Activated T-cell treated with anti-CD3 and anti-CD28 coated beads, Interleukin-2, amount 50 U/mL, for 4 hours (primary cell): ENCODE data around the gene JAZF1. TPM values are rescaled to one million over a fixed set of nuclear protein-coding genes. Genes with fewer than 3 reads are reported as not detected.

Experiments
- ATAC-seq, 2 donors: fragments of 200-7000 bp; cut with Tn5 transposase; one replicate each; pipeline ENCODE4 v1.10.0; 2021
- DNase-seq: peaks from one replicate; pipeline ENCODE4 v3.0.0-alpha.2; 2020
- H3K27me3 Mint-ChIP-seq: one replicate; pipeline ENCODE4 v1.8.0; 2021; ENCODE audit warnings: low read depth, mixed read lengths
- H3K36me3 Mint-ChIP-seq: one replicate; pipeline ENCODE4 v1.8.0; 2022; ENCODE audit warnings: mixed read lengths; ENCODE audit not compliant: insufficient read depth
- H3K4me1 Mint-ChIP-seq: one replicate; pipeline ENCODE4 v1.8.0; 2021; ENCODE audit warnings: low read depth, mixed read lengths
- H3K4me3 Mint-ChIP-seq: one replicate; pipeline ENCODE4 v1.8.0; 2021; ENCODE audit warnings: mild to moderate bottlenecking, moderate library complexity, mixed read lengths
- H3K9me3 Mint-ChIP-seq: one replicate; pipeline ENCODE4 v1.8.0; 2021; ENCODE audit warnings: mixed read lengths
- total RNA-seq, 3 donors: library from RNA; stranded (reverse); gene quantifications; one replicate each; pipeline ENCODE4 v1.2.1, GENCODE V29; 2021

The JAZF1 gene
- total RNA-seq, 3 donors from 2014 or later = 14.9 to 19.3 (median 19.0) TPM

DNA sequence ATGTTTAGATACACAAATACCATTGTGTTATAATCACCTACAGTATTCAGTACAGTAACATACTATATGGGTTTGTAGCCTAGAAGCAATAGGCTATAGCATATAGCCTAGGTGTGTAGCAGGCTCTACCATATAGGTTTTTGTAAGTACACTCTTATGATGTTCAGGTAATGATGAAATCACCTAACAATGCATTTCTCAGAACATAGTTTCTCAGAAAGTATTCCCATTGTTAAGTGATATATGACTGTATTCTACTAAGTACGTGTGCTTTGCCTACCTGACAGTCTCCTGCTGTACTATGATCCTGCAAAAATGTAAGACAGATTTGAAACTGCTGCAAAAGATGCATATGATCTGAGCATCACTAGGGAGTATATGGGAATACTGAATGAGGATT, 137.9 kb downstream of the JAZF1 start:
- H3K9me3 Mint-ChIP-seq = peaks cover 4% of the 10 kb centered on the region
- no peaks in the 10 kb centered on the region for H3K27me3 Mint-ChIP-seq
- H3K4me3 Mint-ChIP-seq = no peak overlapping the region
- H3K4me1 Mint-ChIP-seq = peaks cover 18% of the 10 kb centered on the region
- no peak for DNase-seq
- no peak for ATAC-seq
- H3K36me3 Mint-ChIP-seq = peaks cover 14% of the 10 kb centered on the region

DNA sequence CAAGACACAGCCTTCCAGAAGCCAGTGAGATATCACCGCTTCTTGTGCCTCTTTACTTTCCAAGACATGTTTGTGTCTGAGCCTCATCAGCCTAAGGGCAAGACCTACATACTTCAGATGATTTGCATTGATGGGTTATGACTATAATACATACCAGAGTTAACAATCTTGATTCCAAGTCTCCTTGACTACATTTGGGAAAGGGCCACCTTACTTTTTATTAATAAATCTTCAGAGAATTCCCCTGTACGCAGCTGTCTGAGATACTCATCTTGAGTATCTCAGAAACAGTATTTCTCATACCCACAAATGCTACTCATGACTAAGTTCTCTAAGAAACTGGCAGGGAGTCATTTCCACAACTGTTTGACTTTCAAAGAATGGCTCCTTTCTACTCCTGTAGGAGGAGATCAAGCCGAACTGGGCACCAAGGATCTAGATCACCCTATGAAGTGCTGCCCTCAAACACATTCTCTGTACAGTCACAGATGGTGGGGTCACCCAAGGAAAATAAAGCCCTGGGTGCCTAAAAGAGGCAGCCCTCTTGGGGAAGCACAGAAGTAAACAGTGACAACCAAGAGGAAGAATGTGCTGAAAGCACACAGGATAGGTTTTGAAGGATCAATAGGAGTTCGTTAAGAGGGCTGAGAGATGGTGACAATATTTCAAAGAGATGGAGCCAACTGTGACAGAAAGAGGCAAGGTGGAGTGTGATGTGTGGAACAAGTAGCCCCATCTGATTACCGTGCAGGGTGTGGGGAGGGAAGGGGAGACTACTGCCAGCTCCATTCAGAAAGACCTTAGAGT, 138.9 kb downstream of the JAZF1 start:
- Mint-ChIP-seq H3K4me3 (no peak overlapping the region), H3K36me3 (peaks cover 15% of the 10 kb centered on the region), H3K27me3 (no peaks in the 10 kb centered on the region), H3K9me3 (peaks cover 4% of the 10 kb centered on the region), H3K4me1 (peaks cover 28% of the 10 kb centered on the region)
- ATAC-seq (peak; percentile 61 to 69), DNase-seq (no peak)

DNA sequence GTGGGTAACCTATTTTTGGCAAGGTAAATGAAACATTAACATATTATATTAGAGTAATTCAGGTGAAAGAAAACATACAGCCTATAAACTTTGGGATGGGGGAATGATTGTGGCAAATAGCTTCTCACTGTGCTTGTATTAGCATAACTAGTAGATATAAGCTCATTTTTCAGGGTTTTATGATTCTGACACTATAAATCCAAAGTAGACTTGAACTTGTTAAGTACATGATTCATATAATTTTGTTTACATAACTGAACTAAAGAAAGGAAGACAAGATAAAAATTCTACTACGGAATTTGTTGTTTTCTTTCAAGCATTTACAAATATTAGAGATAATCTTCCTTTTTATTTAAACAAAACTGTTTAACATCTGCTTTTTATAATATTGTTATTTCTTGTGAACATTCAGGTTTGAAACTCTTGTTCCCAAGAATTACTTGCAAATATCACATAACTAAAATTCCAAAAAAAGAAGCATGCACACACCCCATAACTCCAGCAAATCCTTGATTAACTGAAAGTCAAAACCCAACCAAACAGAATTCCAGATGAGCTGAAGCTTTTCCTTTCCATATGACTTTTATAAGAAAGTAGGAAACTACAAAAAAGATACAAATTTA, 142.3 kb downstream of the JAZF1 start:
- no peak for ATAC-seq
- Mint-ChIP-seq H3K27me3 (no peaks in the 10 kb centered on the region), H3K4me1 (peaks cover 34% of the 10 kb centered on the region), H3K4me3 (no peak overlapping the region), H3K9me3 (peaks cover 4% of the 10 kb centered on the region), H3K36me3 (peaks cover 7% of the 10 kb centered on the region)
- DNase-seq = no peak

DNA sequence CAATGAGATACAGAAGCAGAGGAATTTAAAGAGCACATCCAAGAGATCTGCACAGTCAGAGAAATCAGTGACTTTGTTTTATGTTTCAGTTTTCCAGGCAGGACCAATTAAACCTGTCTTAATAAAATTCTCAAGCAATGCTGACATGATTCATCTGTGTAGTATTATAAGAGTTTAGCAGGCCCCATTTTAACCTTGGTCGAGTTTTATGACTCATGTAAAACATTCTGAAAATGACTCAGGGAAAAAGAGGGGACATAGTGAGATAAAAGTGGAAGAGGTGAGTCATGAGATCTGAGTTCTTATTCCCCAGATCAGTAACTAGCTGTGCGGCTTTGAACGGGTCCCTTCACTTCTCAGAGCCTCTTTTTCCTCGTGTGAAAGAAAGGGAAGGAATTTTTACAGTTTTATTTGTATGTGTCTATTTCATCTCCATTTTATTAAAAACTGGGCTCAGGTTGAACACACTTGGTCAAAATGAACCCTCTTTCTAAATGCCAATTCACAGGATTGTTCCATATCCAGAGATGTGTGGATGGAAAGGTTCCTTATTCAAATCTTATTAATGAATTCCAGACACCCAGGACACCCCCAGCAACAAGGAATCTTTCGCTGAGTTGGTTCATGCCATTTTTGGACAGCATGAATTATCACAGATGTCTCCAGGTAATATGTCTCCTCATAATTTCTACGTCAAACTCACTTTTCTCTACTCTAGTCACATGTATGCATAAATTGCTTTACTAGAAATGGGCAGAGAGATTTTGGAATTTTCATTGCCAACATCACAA, 143.2 kb downstream of the JAZF1 start:
- no peaks in the 10 kb centered on the region for H3K27me3 Mint-ChIP-seq
- peaks cover 4% of the 10 kb centered on the region for H3K9me3 Mint-ChIP-seq
- H3K36me3 Mint-ChIP-seq = peaks cover 7% of the 10 kb centered on the region
- DNase-seq = no peak
- ATAC-seq = peak; percentile 88 to 90
- H3K4me1 Mint-ChIP-seq = peaks cover 34% of the 10 kb centered on the region
- peak overlapping the region; percentile 4 for H3K4me3 Mint-ChIP-seq

DNA sequence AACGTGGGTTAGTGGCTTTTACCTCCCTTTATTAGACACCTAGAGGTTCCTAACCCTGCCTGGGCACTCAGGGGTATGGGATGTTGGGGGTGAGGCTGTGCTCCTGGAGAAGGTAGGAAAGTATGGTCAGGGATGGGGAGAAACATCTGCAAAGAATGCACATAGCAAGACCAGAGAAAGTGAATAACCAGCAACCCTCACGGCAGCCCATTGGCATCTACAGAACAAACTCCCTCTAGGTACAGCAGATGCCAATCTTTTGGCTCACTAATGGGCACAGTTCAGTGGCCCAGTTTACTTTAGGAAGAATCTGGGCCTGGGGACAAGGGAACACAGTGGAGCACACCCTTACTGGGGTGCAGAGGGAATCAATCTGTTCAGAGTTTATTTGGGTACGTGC, 143.9 kb downstream of the JAZF1 start:
- peaks cover 30% of the 10 kb centered on the region for H3K4me1 Mint-ChIP-seq
- peaks cover 3% of the 10 kb centered on the region for H3K36me3 Mint-ChIP-seq
- H3K27me3 Mint-ChIP-seq = no peaks in the 10 kb centered on the region
- H3K4me3 Mint-ChIP-seq = no peak overlapping the region
- H3K9me3 Mint-ChIP-seq = no peaks in the 10 kb centered on the region
- ATAC-seq (peak in 1 of 2 donors; percentile 9), DNase-seq (no peak)

DNA sequence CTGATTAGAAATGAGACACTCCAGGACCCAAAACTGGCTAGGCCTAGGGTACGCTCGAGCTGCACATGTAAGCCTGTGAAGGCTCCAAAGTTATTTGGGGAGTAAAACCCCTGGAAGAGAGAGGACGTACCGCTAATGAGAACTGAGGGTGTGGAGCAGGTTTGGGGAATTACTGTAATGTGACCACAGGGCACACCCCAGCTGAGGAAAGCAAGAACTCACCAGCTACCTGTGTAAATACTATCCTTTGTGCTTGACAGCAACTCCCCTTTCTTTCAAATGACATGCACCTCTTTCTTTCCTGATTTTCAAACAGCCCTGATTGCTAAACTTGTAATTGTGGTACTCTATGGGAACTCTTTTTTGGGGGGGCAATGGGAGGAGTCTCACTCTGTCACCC, 147.2 kb downstream of the JAZF1 start:
- DNase-seq = no peak
- Mint-ChIP-seq H3K9me3 (no peaks in the 10 kb centered on the region), H3K36me3 (peaks cover 5% of the 10 kb centered on the region), H3K4me1 (peaks cover 23% of the 10 kb centered on the region), H3K4me3 (no peak overlapping the region), H3K27me3 (no peaks in the 10 kb centered on the region)
- ATAC-seq = no peak

DNA sequence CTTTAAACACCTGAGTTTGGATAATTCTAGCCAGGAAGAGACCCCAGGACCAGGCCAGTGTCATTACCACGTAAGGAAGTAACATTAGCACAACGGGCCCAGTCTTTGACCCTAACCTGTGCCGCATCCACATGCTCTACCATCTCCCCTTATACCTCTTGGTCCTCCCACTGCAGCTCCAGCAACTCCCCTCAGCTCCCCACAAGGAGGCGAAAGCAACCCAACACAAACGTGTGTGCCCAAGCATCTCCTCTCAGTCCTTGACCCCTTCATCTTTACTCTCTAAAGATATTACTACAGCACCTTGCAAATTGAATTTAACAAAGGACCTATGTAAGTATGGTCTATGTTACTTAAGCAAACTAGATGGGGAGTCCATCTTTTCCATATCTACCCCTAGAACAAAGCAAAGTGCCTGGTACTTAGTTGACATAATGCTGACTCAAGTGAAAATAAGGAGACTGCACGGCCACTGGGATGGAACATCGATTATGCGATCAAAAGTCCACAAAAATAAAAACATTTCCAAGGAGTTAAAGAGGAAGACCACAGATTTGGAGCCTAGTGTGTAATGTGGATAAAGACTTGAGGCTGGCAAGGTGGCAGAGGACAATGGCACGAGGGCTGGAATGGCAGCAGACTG, 147.7 kb downstream of the JAZF1 start:
- DNase-seq (no peak), ATAC-seq (no peak)
- Mint-ChIP-seq H3K27me3 (no peaks in the 10 kb centered on the region), H3K4me1 (peaks cover 19% of the 10 kb centered on the region), H3K36me3 (peaks cover 5% of the 10 kb centered on the region), H3K4me3 (no peak overlapping the region), H3K9me3 (no peaks in the 10 kb centered on the region)

DNA sequence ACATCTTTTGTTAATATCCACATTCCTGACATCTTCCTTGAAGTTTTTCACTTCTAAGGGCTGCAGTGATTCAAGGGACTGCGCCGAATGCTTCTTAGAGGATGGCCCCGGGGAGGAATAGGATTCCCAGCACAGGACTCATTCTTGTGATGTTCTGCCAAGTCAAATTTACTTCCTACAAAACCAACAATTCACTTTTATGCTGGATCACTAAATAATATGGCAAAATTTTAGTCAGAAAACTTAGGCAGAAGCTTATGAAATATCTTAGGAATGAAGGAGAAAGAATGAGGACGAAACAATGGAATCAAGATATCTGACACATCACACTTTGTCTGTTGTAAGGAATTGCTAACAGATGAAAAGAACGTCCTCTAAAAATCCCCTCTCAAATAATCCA, 151.5 kb downstream of the JAZF1 start:
- H3K27me3 Mint-ChIP-seq = no peaks in the 10 kb centered on the region
- H3K4me1 Mint-ChIP-seq = peaks cover 18% of the 10 kb centered on the region
- DNase-seq (no peak), ATAC-seq (no peak)
- peaks cover 3% of the 10 kb centered on the region for H3K36me3 Mint-ChIP-seq
- H3K9me3 Mint-ChIP-seq = no peaks in the 10 kb centered on the region
- no peak overlapping the region for H3K4me3 Mint-ChIP-seq

DNA sequence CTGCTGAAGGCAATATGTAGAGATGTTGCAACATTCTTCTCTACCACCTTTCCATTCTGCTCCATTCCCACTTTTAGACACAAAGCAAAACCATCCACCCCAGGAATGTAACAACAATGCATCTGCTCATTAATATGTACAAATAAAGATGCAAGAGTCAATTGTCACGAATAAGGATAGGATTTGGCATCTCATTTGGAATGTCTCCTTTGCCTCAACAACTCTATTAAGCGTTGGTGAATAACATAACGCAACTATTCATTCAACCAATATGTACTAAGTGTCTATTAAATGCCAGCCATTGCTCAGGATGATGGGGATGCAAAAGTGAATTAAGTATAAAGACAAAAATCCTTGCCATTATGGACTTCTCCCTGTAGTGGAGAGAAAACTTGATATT, 152.1 kb downstream of the JAZF1 start:
- DNase-seq (no peak), ATAC-seq (no peak)
- peaks cover 3% of the 10 kb centered on the region for H3K36me3 Mint-ChIP-seq
- H3K4me1 Mint-ChIP-seq = peaks cover 19% of the 10 kb centered on the region
- H3K4me3 Mint-ChIP-seq = no peak overlapping the region
- H3K9me3 Mint-ChIP-seq = no peaks in the 10 kb centered on the region
- H3K27me3 Mint-ChIP-seq = no peaks in the 10 kb centered on the region

DNA sequence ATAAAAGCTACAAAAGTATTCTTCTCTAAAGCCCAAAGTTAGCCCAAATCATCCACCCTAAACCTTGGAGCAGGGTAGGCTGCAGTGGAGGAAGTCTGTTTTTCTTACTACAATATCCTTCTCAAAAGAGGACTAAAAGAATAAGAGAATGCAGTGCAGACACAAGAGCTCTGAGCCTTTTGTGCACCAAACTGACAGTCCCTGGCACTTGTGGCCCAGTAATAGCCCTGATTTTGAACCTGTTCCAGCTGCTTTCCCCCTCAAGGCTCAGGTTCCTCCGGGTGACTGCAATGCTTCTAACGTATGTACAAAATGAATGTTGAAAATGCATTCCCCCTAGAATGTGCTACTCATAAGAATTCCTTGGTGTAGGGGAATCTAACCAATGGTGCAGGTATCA, 154.4 kb downstream of the JAZF1 start:
- Mint-ChIP-seq H3K4me3 (no peak overlapping the region), H3K9me3 (no peaks in the 10 kb centered on the region)
- ATAC-seq = no peak

DNA sequence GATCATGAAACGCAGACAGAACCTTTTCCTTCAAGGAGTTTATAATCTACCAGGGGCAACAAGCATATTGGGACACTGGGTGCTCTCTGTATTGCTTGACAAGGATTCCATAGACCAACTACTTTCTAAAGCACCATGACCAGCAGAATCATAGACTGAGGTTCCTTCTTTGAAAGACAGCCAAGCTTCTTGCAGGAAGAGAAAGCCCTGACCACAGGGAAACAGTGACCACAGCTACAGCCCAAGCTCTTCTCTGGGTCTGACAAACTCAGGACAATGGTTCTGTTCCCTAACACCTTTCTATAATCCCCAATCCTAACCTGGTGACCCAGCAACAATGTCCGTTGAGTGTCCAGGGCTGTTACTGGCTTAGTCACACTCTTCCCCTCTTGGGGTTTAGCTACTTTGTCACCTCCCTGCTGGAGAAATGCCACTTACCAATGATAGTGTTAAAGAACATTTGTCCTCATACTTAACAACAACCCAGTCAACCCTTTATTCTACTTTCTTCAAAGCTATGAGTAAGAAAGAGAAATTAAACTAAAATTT, 155.7 kb downstream of the JAZF1 start:
- no peaks in the 10 kb centered on the region for H3K9me3 Mint-ChIP-seq
- ATAC-seq (no peak), DNase-seq (no peak)
- H3K4me3 Mint-ChIP-seq = no peak overlapping the region
- no peaks in the 10 kb centered on the region for H3K27me3 Mint-ChIP-seq
- no peaks in the 10 kb centered on the region for H3K36me3 Mint-ChIP-seq
- peaks cover 17% of the 10 kb centered on the region for H3K4me1 Mint-ChIP-seq

More for the DNA sequence above, 154.4 kb downstream of the JAZF1 start:
- DNase-seq = no peak
- H3K4me1 Mint-ChIP-seq = peaks cover 19% of the 10 kb centered on the region
- peaks cover 3% of the 10 kb centered on the region for H3K36me3 Mint-ChIP-seq
- no peaks in the 10 kb centered on the region for H3K27me3 Mint-ChIP-seq

DNA sequence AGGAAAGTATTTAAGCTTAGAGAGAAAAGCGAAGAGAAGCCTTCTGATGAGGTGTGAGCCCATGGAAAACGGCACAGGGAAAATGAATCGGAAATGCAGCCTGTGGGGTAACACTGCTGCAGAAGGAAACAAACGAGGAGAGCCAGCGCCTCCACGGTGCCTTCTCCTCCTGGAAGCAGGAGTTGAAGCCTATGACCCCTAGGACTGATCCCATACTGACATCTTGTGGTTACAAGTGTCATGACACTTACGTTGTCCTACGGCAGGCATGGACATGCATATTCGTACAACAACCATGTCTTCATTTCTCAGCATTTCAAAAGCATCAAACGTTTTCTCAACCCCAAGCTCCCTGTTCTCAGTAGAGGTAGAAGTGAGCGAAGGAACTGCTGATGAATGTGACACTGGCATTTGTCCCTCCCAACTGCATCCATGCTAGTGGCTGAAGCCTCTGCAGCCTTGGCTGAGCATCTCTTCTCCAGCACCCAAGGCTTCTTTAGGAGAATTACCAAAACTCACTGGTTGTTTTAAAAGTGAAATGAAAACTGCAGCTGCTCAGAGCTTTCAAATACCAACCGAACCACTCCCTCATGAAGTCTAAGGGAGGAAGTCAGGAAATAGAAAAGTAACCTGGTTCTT, 160.2 kb downstream of the JAZF1 start:
- Mint-ChIP-seq H3K4me3 (no peak overlapping the region), H3K36me3 (peaks cover 4% of the 10 kb centered on the region), H3K27me3 (no peaks in the 10 kb centered on the region), H3K4me1 (peaks cover 5% of the 10 kb centered on the region), H3K9me3 (no peaks in the 10 kb centered on the region)
- DNase-seq (no peak), ATAC-seq (peak; percentile 77 to 85)

DNA sequence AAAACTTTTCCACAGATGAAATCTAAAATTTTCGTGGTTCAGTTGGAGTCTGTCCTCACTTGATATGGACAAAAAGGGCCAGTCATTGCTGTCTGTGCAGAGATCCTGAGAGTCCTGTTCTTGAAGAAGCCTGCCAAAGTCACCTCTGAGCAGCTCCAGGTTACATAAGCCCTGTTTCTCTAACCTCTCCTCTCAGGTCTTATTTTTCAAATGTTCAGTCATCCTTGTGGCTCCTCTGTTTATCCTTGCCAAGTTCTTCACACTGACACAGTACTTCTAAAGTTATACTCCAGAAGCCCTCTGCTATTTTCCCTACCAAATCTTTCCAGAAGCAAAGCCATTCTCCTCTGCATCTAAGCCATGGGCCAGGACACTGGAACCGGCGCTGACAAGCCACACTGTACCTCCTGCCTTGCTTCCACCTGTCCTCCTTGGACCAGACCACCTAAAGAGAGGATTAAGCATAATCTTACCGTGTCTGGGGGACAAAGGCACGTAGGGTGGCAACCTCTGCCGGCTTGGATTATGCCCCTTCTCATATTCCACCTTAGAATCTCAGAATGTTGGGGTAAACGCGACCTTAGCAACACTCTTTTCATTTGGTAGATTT, 161.6 kb downstream of the JAZF1 start:
- ATAC-seq (no peak), DNase-seq (no peak)
- H3K9me3 Mint-ChIP-seq = peaks cover 6% of the 10 kb centered on the region
- H3K4me3 Mint-ChIP-seq = no peak overlapping the region
- no peaks in the 10 kb centered on the region for H3K4me1 Mint-ChIP-seq
- H3K36me3 Mint-ChIP-seq = peaks cover 14% of the 10 kb centered on the region
- H3K27me3 Mint-ChIP-seq = no peaks in the 10 kb centered on the region
